Measurements from ENCODE around the gene PROS1. TPM values are rescaled to one million over a fixed set of nuclear protein-coding genes. Genes with fewer than 3 reads are reported as not detected.
A peak's percentile ranks its signal among the peaks of the same experiment; 100 is the strongest.
"Not testable (repeated sequence)": the region's sequence is repeated elsewhere in the genome, so short reads cannot be mapped to it uniquely, and the experiment has no call there.

Gene PROS1
- total RNA-seq, 1 donor = 57.1 TPM

GRCh38 chr3:93981649-93982048, 8.0 kb upstream of the PROS1 start:
- DNase-seq (ENCODE audit: low read depth) = no peak
- H3K4me3 ChIP-seq (ENCODE audit: low read depth, low read length) = no peak overlapping the region
- TF ChIP-seq, protein P1, sequence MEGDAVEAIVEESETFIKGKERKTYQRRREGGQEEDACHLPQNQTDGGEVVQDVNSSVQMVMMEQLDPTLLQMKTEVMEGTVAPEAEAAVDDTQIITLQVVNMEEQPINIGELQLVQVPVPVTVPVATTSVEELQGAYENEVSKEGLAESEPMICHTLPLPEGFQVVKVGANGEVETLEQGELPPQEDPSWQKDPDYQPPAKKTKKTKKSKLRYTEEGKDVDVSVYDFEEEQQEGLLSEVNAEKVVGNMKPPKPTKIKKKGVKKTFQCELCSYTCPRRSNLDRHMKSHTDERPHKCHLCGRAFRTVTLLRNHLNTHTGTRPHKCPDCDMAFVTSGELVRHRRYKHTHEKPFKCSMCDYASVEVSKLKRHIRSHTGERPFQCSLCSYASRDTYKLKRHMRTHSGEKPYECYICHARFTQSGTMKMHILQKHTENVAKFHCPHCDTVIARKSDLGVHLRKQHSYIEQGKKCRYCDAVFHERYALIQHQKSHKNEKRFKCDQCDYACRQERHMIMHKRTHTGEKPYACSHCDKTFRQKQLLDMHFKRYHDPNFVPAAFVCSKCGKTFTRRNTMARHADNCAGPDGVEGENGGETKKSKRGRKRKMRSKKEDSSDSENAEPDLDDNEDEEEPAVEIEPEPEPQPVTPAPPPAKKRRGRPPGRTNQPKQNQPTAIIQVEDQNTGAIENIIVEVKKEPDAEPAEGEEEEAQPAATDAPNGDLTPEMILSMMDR (IDR thresholded peaks at IDR 0.05; ENCODE audit: insufficient read depth, low read length) = no peak

- TF ChIP-seq, protein P1 (IDR thresholded peaks at IDR 0.05; ENCODE audit: insufficient read depth, low read length) = peak; percentile 3
- peak; percentile 98 for DNase-seq (ENCODE audit: low read depth)
- peak within 1 kb of the TSS; percentile 92 for H3K4me3 ChIP-seq (ENCODE audit: low read depth, low read length)
These were observed 6.4 kb upstream of the PROS1 start, which contains the start of gene ARL13B for GRCh38 chr3:93979850-93980676. Gene ARL13B, plus strand, starts transcription at chr3:93980155. Its CDS starts 269 bp downstream, at chr3:93980424.

GRCh38 chr3:93969997-93970396, 3.7 kb downstream of the PROS1 start:
- DNase-seq (ENCODE audit: low read depth) = no peak
- no peak overlapping the region for H3K4me3 ChIP-seq (ENCODE audit: low read depth, low read length)
- TF ChIP-seq, protein P1 (IDR thresholded peaks at IDR 0.05; ENCODE audit: insufficient read depth, low read length) = no peak

DNA sequence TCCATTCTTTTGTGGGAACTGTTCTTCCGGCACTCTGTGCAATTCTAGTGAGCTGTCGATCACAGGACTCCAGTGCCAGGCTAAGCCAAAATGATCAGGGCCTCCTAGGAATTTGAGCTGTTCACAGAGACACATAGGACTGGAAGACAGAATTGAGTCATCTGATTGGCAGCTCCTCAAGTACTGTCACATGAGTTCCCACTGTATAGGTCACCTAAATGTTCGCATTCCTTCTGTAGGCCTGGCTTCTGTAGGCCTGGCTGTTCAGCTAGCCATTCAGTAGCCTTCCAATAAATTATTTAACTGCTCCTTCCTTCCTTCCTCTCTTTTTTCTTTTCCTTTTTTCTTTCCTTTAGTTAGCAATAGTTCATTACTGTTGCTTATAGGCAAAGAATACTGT, 4.3 kb downstream of the PROS1 start:
- TF ChIP-seq, protein P1 (IDR thresholded peaks at IDR 0.05; ENCODE audit: insufficient read depth, low read length) = no peak
- H3K4me3 ChIP-seq (ENCODE audit: low read depth, low read length) = no peak overlapping the region
- peak; percentile 21 for DNase-seq (ENCODE audit: low read depth)

DNA sequence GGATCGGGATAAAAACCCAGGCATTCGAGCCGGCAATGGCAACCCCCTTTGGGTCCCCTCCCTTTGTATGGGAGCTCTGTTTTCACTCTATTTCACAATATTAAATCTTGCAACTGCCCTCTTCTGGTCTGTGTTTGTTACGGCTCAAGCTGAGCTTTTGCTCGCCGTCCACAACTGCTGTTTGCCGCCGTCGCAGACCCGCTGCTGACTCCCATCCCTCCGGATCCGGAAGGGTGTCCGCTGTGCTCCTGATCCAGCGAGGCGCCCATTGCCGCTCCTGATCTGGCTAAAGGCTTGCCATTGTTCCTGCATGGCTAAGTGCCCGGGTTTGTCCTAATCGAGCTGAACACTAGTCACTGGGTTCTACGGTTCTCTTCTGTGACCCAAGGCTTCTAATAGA, 8.6 kb downstream of the PROS1 start:
- H3K4me3 ChIP-seq (ENCODE audit: low read depth, low read length); DNase-seq (ENCODE audit: low read depth): not testable (repeated sequence)

GRCh38 chr3:93962798-93963197, 10.9 kb downstream of the PROS1 start:
- H3K4me3 ChIP-seq (ENCODE audit: low read depth, low read length) = no peak overlapping the region
- TF ChIP-seq, protein P1 (IDR thresholded peaks at IDR 0.05; ENCODE audit: insufficient read depth, low read length) = no peak
- no peak for DNase-seq (ENCODE audit: low read depth)

GRCh38 chr3:93961489-93961888, 12.2 kb downstream of the PROS1 start:
- TF ChIP-seq, protein P1 (IDR thresholded peaks at IDR 0.05; ENCODE audit: insufficient read depth, low read length) = no peak
- no peak for DNase-seq (ENCODE audit: low read depth)
- no peak overlapping the region for H3K4me3 ChIP-seq (ENCODE audit: low read depth, low read length)
